Glomerular endothelial cell (primary cell): ENCODE data around the gene EEF2KMT. TPM values are rescaled to one million over a fixed set of nuclear protein-coding genes. Genes with fewer than 3 reads are reported as not detected.

ENCODE experiments used
- DNase-seq: peaks from one replicate; pipeline ENCODE4 v3.0.0-alpha.2; 2011; ENCODE audit warnings: low read depth, low spot score; ENCODE audit errors: extremely low read depth
- total RNA-seq: library from RNA; depleted of rRNA; stranded (reverse); fragments of >200 nt; gene quantifications from 2 replicates; pipeline ENCODE4 v1.2.3, GENCODE V29; 2015

Gene EEF2KMT
- total RNA-seq, 1 donor from 2014 or later = 8.9 TPM

- DNase-seq = no peak
These were observed 25.8 kb downstream of the EEF2KMT start, which contains the start of gene ALG1 for GRCh38 chr16:5071681-5072333. Gene ALG1, plus strand, starts transcription at chr16:5071843. Its CDS starts 7 bp downstream, at chr16:5071850.

GRCh38 chr16:5071341-5071680 lies 26.3 kb downstream of the EEF2KMT start:
- DNase-seq = no peak

- no peak for DNase-seq
These were observed 27.0 kb downstream of the EEF2KMT start for GRCh38 chr16:5070431-5071186.

GRCh38 chr16:5069854-5070253 lies 27.7 kb downstream of the EEF2KMT start:
- no peak for DNase-seq

- no peak for DNase-seq
These were observed 28.5 kb downstream of the EEF2KMT start for GRCh38 chr16:5069048-5069447.

- no peak for DNase-seq
These were observed 31.1 kb downstream of the EEF2KMT start for GRCh38 chr16:5066511-5066910.

GRCh38 chr16:5065813-5066212 lies 31.8 kb downstream of the EEF2KMT start, which contains the start of gene C16orf89:
Gene C16orf89, minus strand, starts transcription at chr16:5065956. Its CDS starts 48 bp downstream, at chr16:5065908.
- DNase-seq = no peak

- DNase-seq = no peak
These were observed 32.3 kb downstream of the EEF2KMT start for GRCh38 chr16:5065326-5065725.

GRCh38 chr16:5064915-5065314 lies 32.7 kb downstream of the EEF2KMT start:
- DNase-seq = no peak

- no peak for DNase-seq
These were observed 34.5 kb downstream of the EEF2KMT start for GRCh38 chr16:5062790-5063765.

GRCh38 chr16:5062051-5062450 lies 35.5 kb downstream of the EEF2KMT start:
- DNase-seq = no peak

- DNase-seq = no peak
These were observed 37.4 kb downstream of the EEF2KMT start for GRCh38 chr16:5060073-5060641.

GRCh38 chr16:5059386-5060072 lies 38.1 kb downstream of the EEF2KMT start:
- no peak for DNase-seq

- DNase-seq = no peak
These were observed 39.1 kb downstream of the EEF2KMT start for GRCh38 chr16:5058476-5058875.

GRCh38 chr16:5056352-5056751 lies 41.2 kb downstream of the EEF2KMT start:
- no peak for DNase-seq

- no peak for DNase-seq
These were observed 42.4 kb downstream of the EEF2KMT start for GRCh38 chr16:5054876-5055865.

GRCh38 chr16:5046914-5047313 lies 50.7 kb downstream of the EEF2KMT start:
- DNase-seq = no peak

- DNase-seq = no peak
These were observed 52.0 kb downstream of the EEF2KMT start for GRCh38 chr16:5045499-5046115.
